GM23338 (cell line): Measurements from ENCODE around the gene NECTIN2. TPM values are rescaled to one million over a fixed set of nuclear protein-coding genes. Genes with fewer than 3 reads are reported as not detected.

Experiments
- ATAC-seq: fragments of 200-7000 bp; cut with Tn5 transposase; 3 replicates; pipeline ENCODE4 v1.9.1; 2020
- DNase-seq: peaks from one replicate; pipeline ENCODE4 v3.0.0-alpha.2; 2015; ENCODE audit warnings: low spot score
- H2AFZ ChIP-seq: fragments of 200-600 bp; sonication (generic); 2 replicates; pipeline ENCODE4 v1.8.0; 2016; ENCODE audit warnings: antibody characterized with exemption, mild to moderate bottlenecking, moderate library complexity
- H3F3A ChIP-seq: fragments of 200-600 bp; sonication (generic); replicated peaks from 2 replicates; pipeline ENCODE4 v1.8.0; 2017; ENCODE audit warnings: antibody characterized with exemption, mixed run types, low read depth
- H3K27ac ChIP-seq: fragments of 200-600 bp; sonication (generic); 2 replicates; pipeline ENCODE4 v1.6.1; 2016; ENCODE audit warnings: low read depth
- H3K27me3 ChIP-seq: fragments of 200-600 bp; sonication (generic); 2 replicates; pipeline ENCODE4 v1.8.0; 2016; ENCODE audit warnings: mild to moderate bottlenecking, mixed run types, moderate library complexity; ENCODE audit not compliant: insufficient read depth
- H3K36me3 ChIP-seq: fragments of 200-600 bp; sonication (generic); 2 replicates; pipeline ENCODE4 v1.8.0; 2016; ENCODE audit warnings: mild to moderate bottlenecking; ENCODE audit not compliant: insufficient read depth
- H3K4me1 ChIP-seq: fragments of 200-600 bp; sonication (generic); 2 replicates; pipeline ENCODE4 v1.8.0; 2016; ENCODE audit warnings: mild to moderate bottlenecking, moderate library complexity; ENCODE audit not compliant: insufficient read depth
- H3K4me2 ChIP-seq: fragments of 200-600 bp; sonication (generic); 2 replicates; pipeline ENCODE4 v1.7.1; 2017; ENCODE audit warnings: mixed run types
- H3K4me3 ChIP-seq: fragments of 200-600 bp; sonication (generic); 2 replicates; pipeline ENCODE4 v1.6.1; 2016; ENCODE audit warnings: mixed run types
- H3K79me2 ChIP-seq: fragments of 200-600 bp; sonication (generic); replicated peaks from 2 replicates; pipeline ENCODE4 v1.8.0; 2017; ENCODE audit warnings: mild to moderate bottlenecking; ENCODE audit not compliant: insufficient read depth
- H3K9me2 ChIP-seq: fragments of 200-600 bp; sonication (generic); 2 replicates; pipeline ENCODE4 v1.8.0; 2017; ENCODE audit not compliant: insufficient read depth
- H4K20me1 ChIP-seq: fragments of 200-600 bp; sonication (generic); replicated peaks from 2 replicates; pipeline ENCODE4 v1.8.0; 2017; ENCODE audit warnings: mild to moderate bottlenecking; ENCODE audit not compliant: insufficient read depth
- H3K27ac Mint-ChIP-seq: 2 replicates; pipeline ENCODE4 v1.8.0; 2020; ENCODE audit warnings: inconsistent platforms, mild to moderate bottlenecking, moderate library complexity, mixed read lengths
- H3K27me3 Mint-ChIP-seq: 3 replicates; pipeline ENCODE4 v1.8.0; 2022; ENCODE audit warnings: low read depth, mild to moderate bottlenecking, moderate library complexity, mixed read lengths, inconsistent platforms; ENCODE audit not compliant: insufficient read depth, poor library complexity
- H3K36me3 Mint-ChIP-seq: 3 replicates; pipeline ENCODE4 v1.8.0; 2021; ENCODE audit warnings: low read depth, mild to moderate bottlenecking, inconsistent platforms, moderate library complexity, mixed read lengths
- H3K4me1 Mint-ChIP-seq: 3 replicates; pipeline ENCODE4 v1.8.0; 2020; ENCODE audit warnings: mild to moderate bottlenecking, inconsistent platforms, mixed read lengths
- H3K4me3 Mint-ChIP-seq: 3 replicates; pipeline ENCODE4 v1.8.0; 2021; ENCODE audit warnings: moderate library complexity, mild to moderate bottlenecking, inconsistent platforms, mixed read lengths
- H3K9me3 Mint-ChIP-seq: 3 replicates; pipeline ENCODE4 v1.8.0; 2020; ENCODE audit warnings: moderate library complexity, mild to moderate bottlenecking, inconsistent platforms, mixed read lengths
- CREB1 ChIP-seq: fragments of 250-450 bp; sonication (Bioruptor Pico); IDR thresholded peaks from 2 replicates; pipeline ENCODE4 v1.5.0; 2020; ENCODE audit warnings: low read depth, mild to moderate bottlenecking, moderate library complexity
- CTCF ChIP-seq, 2 experiments: fragments of 200-600 bp in 1 of 2; sonication (generic) in 1 of 2; conservative IDR thresholded peaks; 2 replicates each; pipeline versions ENCODE4 v1.5.1 to v1.6.1; 2016 to 2017; ENCODE audit warnings: antibody characterized with exemption in 2 of 2, low read depth in 2 of 2, mild to moderate bottlenecking in 2 of 2, moderate library complexity in 1 of 2
- ETS1 ChIP-seq: IDR thresholded peaks from 2 replicates; pipeline ENCODE4 v1.6.1; 2016; ENCODE audit warnings: antibody characterized with exemption
- EZH2 ChIP-seq: fragments of 200-600 bp; sonication (generic); IDR thresholded peaks from one replicate; pipeline ENCODE4 v1.8.0; 2017; ENCODE audit warnings: antibody characterized with exemption, mild to moderate bottlenecking, low read depth; ENCODE audit not compliant: unreplicated experiment
- EZH2phosphoT487 ChIP-seq: fragments of 200-600 bp; sonication (generic); IDR thresholded peaks from one replicate; pipeline ENCODE4 v1.8.1; 2018; ENCODE audit warnings: antibody characterized with exemption; ENCODE audit not compliant: unreplicated experiment
- JUNB ChIP-seq: IDR thresholded peaks from one replicate; pipeline ENCODE4 v1.6.1; 2016; ENCODE audit warnings: antibody characterized with exemption; ENCODE audit not compliant: unreplicated experiment
- NANOG ChIP-seq: IDR thresholded peaks from 2 replicates; pipeline ENCODE4 v1.6.1; 2016; ENCODE audit warnings: antibody characterized with exemption, borderline replicate concordance
- POLR2AphosphoS5 ChIP-seq: IDR thresholded peaks from 2 replicates; pipeline ENCODE4 v1.6.1; 2016; ENCODE audit warnings: antibody characterized with exemption, low read depth
- REST ChIP-seq: IDR thresholded peaks from one replicate; pipeline ENCODE4 v1.6.1; 2018; ENCODE audit warnings: antibody characterized with exemption; ENCODE audit not compliant: unreplicated experiment
- STAT1 ChIP-seq: IDR thresholded peaks from one replicate; pipeline ENCODE4 v1.6.1; 2016; ENCODE audit warnings: antibody characterized with exemption; ENCODE audit not compliant: unreplicated experiment
- ZNF114 ChIP-seq: fragments of 250-450 bp; sonication (Bioruptor Pico); IDR thresholded peaks from 2 replicates; pipeline ENCODE4 v1.5.0; 2020; ENCODE audit warnings: mild to moderate bottlenecking, moderate library complexity
- ZNF331 ChIP-seq: fragments of 250-450 bp; sonication (Bioruptor Pico); IDR thresholded peaks from 2 replicates; pipeline ENCODE4 v1.5.0; 2020; ENCODE audit warnings: low read depth, mild to moderate bottlenecking, moderate library complexity
- ZNF462 ChIP-seq: fragments of 250-450 bp; sonication (Bioruptor Pico); IDR thresholded peaks from 2 replicates; pipeline ENCODE4 v1.5.0; 2020; ENCODE audit warnings: mild to moderate bottlenecking, moderate library complexity
- polyA plus RNA-seq: library from polyadenylated mRNA; unstranded; fragments of >200 nt; fragmentation: Nextera tagmentation; extraction: Ambion mirVana; gene quantifications from 2 replicates; pipeline ENCODE4 v1.2.1, GENCODE V29; 2016
- total RNA-seq: library from RNA; depleted of rRNA; stranded (reverse); fragments of >200 nt; shearing (Covaris generic); gene quantifications from 2 replicates; pipeline ENCODE4 v1.2.3, GENCODE V29; 2014

Gene NECTIN2
- total and polyA plus RNA-seq, 2 experiments from 2014 or later = 109 to 230 TPM

- no peak for ATAC-seq
- Histone ChIP-seq H3K9me2 (no peaks in the 10 kb centered on the region), H4K20me1 (peaks cover 2% of the 10 kb centered on the region; the same call in 1 of the 2 replicates), H3K4me3 (no peak overlapping the region), H3K27me3 (no peaks in the 10 kb centered on the region), H3K27ac (no peak overlapping the region), H3K79me2 (peaks cover 24% of the 10 kb centered on the region), H2AFZ (no peak overlapping the region), H3K36me3 (peaks cover 32% of the 10 kb centered on the region), H3F3A (peaks cover 58% of the 10 kb centered on the region), H3K4me2 (no peak overlapping the region), H3K4me1 (peaks cover 17% of the 10 kb centered on the region)
- no peak for DNase-seq
- peaks cover 2% of the 10 kb centered on the region; the same call in 1 of the 3 replicates for H3K9me3 Mint-ChIP-seq
- H3K4me3 Mint-ChIP-seq = no peak overlapping the region; the same call in 2 of the 3 replicates
- peaks cover 17% of the 10 kb centered on the region for H3K4me1 Mint-ChIP-seq
- peaks cover 69% of the 10 kb centered on the region for H3K36me3 Mint-ChIP-seq
- H3K27me3 Mint-ChIP-seq = peaks cover 34% of the 10 kb centered on the region
- no peak overlapping the region for H3K27ac Mint-ChIP-seq
- no peak for TF ChIP-seq ZNF331 (CRISPR knock-in tag)
- no peak for TF ChIP-seq ZNF114
- TF ChIP-seq EZH2 = no peak
- no peak for TF ChIP-seq REST
- TF ChIP-seq CTCF (conservative IDR thresholded peaks at IDR 0.05; ENCODE audit: low read depth in 2 of 2) = no peak
- TF ChIP-seq EZH2phosphoT487 = no peak
- TF ChIP-seq ETS1 = no peak
- no peak for TF ChIP-seq STAT1
- no peak for TF ChIP-seq NANOG
- TF ChIP-seq JUNB = no peak
- TF ChIP-seq ZNF462 (CRISPR knock-in tag) = no peak
- TF ChIP-seq CREB1 (CRISPR knock-in tag) = no peak
- no peak for TF ChIP-seq POLR2AphosphoS5
Observed at GRCh38 chr19:44903216-44903601, 57.1 kb downstream of the NECTIN2 start.
